Endodermal cell (in vitro differentiated cells): ENCODE data around the gene CLK4. TPM values are rescaled to one million over a fixed set of nuclear protein-coding genes. Genes with fewer than 3 reads are reported as not detected.

Experiments used
- DNase-seq: peaks from one replicate; pipeline ENCODE4 v3.0.0-alpha.2; 2017
- H3K27ac ChIP-seq: 2 replicates; pipeline ENCODE4 v1.5.1; 2013; ENCODE audit warnings: mild to moderate bottlenecking, low read depth, low read length, moderate library complexity
- H3K27me3 ChIP-seq: 2 replicates; pipeline ENCODE4 v1.6.1; 2013; ENCODE audit warnings: mild to moderate bottlenecking, low read length, moderate library complexity; ENCODE audit not compliant: insufficient read depth, control insufficient read depth, poor library complexity, severe bottlenecking
- H3K36me3 ChIP-seq: 2 replicates; pipeline ENCODE4 v1.7.0; 2013; ENCODE audit warnings: mild to moderate bottlenecking, low read length, moderate library complexity; ENCODE audit not compliant: control insufficient read depth, insufficient read depth
- H3K4me1 ChIP-seq: one replicate; pipeline ENCODE4 v1.7.0; 2013; ENCODE audit warnings: low read length; ENCODE audit not compliant: control insufficient read depth, insufficient read depth
- H3K4me3 ChIP-seq: 2 replicates; pipeline ENCODE4 v1.5.1; 2013; ENCODE audit warnings: mild to moderate bottlenecking, low read length, moderate library complexity
- H3K9ac ChIP-seq: 2 replicates; pipeline ENCODE4 v1.6.1; 2013; ENCODE audit warnings: mild to moderate bottlenecking, low read length, moderate library complexity; ENCODE audit not compliant: poor library complexity, severe bottlenecking; ENCODE audit errors: extremely low read depth
- H3K9me3 ChIP-seq: 2 replicates; pipeline ENCODE4 v1.6.1; 2013; ENCODE audit warnings: mild to moderate bottlenecking, low read length, moderate library complexity; ENCODE audit not compliant: control insufficient read depth
- H3K27ac Mint-ChIP-seq: 2 replicates; pipeline ENCODE4 v1.8.0; 2020; ENCODE audit warnings: mixed read lengths
- H3K27me3 Mint-ChIP-seq: 2 replicates; pipeline ENCODE4 v1.8.0; 2021; ENCODE audit warnings: mild to moderate bottlenecking, mixed read lengths; ENCODE audit not compliant: insufficient read depth
- H3K36me3 Mint-ChIP-seq: 2 replicates; pipeline ENCODE4 v1.8.0; 2020; ENCODE audit warnings: low read depth, mixed read lengths
- H3K4me1 Mint-ChIP-seq: 2 replicates; pipeline ENCODE4 v1.8.0; 2020; ENCODE audit warnings: mixed read lengths
- H3K4me3 Mint-ChIP-seq: 2 replicates; pipeline ENCODE4 v1.8.0; 2020; ENCODE audit warnings: mild to moderate bottlenecking, moderate library complexity, mixed read lengths
- H3K9me3 Mint-ChIP-seq: 2 replicates; pipeline ENCODE4 v1.8.0; 2020; ENCODE audit warnings: mild to moderate bottlenecking, mixed read lengths
- CTCF ChIP-seq: fragments of 200-600 bp; sonication (generic); conservative IDR thresholded peaks from 2 replicates; pipeline ENCODE4 v1.5.0; 2021; ENCODE audit warnings: antibody characterized with exemption, mild to moderate bottlenecking
- WGBS, 2 experiments: methylation state at CpG; one replicate each; pipeline versions ENCODE4 v1.1.5 to v1.1.7; 2013; ENCODE audit warnings: missing lambda C conversion rate in 2 of 2, mixed read lengths in 1 of 2; ENCODE audit not compliant: insufficient coverage in 1 of 2, insufficient read length in 1 of 2; 5-methylcytosine and 5-hydroxymethylcytosine counted together
- total RNA-seq, 2 donors: library from RNA; stranded (reverse); fragmentation: NEBNext Ultra II Directional in 1 of 2; extraction: Animal tissue kit (Norgen Biotek cat#: 25700) in 1 of 2; gene quantifications; 2 replicates in 1 of 2; 3 replicates in 1 of 2; pipeline ENCODE4 v1.2.1, GENCODE V29; 2021

The CLK4 gene
- total RNA-seq, 2 donors from 2014 or later: 14.9 to 19.4 TPM

- Histone ChIP-seq H3K36me3 (peaks cover 24% of the 10 kb centered on the region), H3K27me3 (no peaks in the 10 kb centered on the region), H3K4me1 (no peaks in the 10 kb centered on the region), H3K27ac (no peak overlapping the region), H3K9me3 (peaks cover 31% of the 10 kb centered on the region), H3K9ac (no peak overlapping the region), H3K4me3 (no peak overlapping the region)
- peaks cover 21% of the 10 kb centered on the region for H3K9me3 Mint-ChIP-seq
- no peaks in the 10 kb centered on the region for H3K27me3 Mint-ChIP-seq
- WGBS, 2 experiments: 91 to 95% methylated on average over 1 to 2 of the region's 2 CpGs
- peaks cover 28% of the 10 kb centered on the region for H3K4me1 Mint-ChIP-seq
- no peak for DNase-seq
- no peak overlapping the region for H3K4me3 Mint-ChIP-seq
- no peak overlapping the region for H3K27ac Mint-ChIP-seq
- H3K36me3 Mint-ChIP-seq: peaks cover 42% of the 10 kb centered on the region
- no peak for TF ChIP-seq CTCF
Observed at GRCh38 chr5:178569485-178569884, 57.4 kb downstream of the CLK4 start.

- Mint-ChIP-seq H3K27ac (peak overlapping the region; percentile 94), H3K36me3 (peaks cover 28% of the 10 kb centered on the region), H3K27me3 (no peaks in the 10 kb centered on the region), H3K4me3 (peak overlapping the region; percentile 37), H3K4me1 (peaks cover 53% of the 10 kb centered on the region), H3K9me3 (peaks cover 4% of the 10 kb centered on the region)
- Histone ChIP-seq H3K9me3 (peaks cover 12% of the 10 kb centered on the region), H3K36me3 (peaks cover 8% of the 10 kb centered on the region), H3K27me3 (no peaks in the 10 kb centered on the region), H3K4me1 (peaks cover 10% of the 10 kb centered on the region), H3K9ac (peak overlapping the region; percentile 15), H3K27ac (no peak overlapping the region), H3K4me3 (peak overlapping the region; percentile 72)
- 57 to 71% methylated on average over 7 to 10 of the region's 12 CpGs for WGBS, 2 experiments
- DNase-seq: peak; percentile 73
- TF ChIP-seq CTCF: no peak
Observed at GRCh38 chr5:178564811-178565550, 61.9 kb downstream of the CLK4 start.

GRCh38 chr5:178564397-178564796, 62.5 kb downstream of the CLK4 start:
- 10 to 14% methylated on average over 3 to 4 of the region's 4 CpGs for WGBS, 2 experiments
- Mint-ChIP-seq H3K27ac (peak overlapping the region; percentile 94), H3K36me3 (peaks cover 29% of the 10 kb centered on the region), H3K9me3 (peaks cover 4% of the 10 kb centered on the region), H3K4me1 (peaks cover 53% of the 10 kb centered on the region), H3K27me3 (no peaks in the 10 kb centered on the region), H3K4me3 (peak overlapping the region; percentile 37)
- H3K4me3 ChIP-seq: peak overlapping the region; percentile 72
- H3K4me1 ChIP-seq: peaks cover 10% of the 10 kb centered on the region
- DNase-seq: peak; percentile 56
- peak overlapping the region; percentile 15 for H3K9ac ChIP-seq
- H3K27me3 ChIP-seq: no peaks in the 10 kb centered on the region
- H3K27ac ChIP-seq: no peak overlapping the region
- H3K9me3 ChIP-seq: peaks cover 6% of the 10 kb centered on the region
- H3K36me3 ChIP-seq: peaks cover 6% of the 10 kb centered on the region
- no peak for TF ChIP-seq CTCF
